HG03469 (cell line): ENCODE data around the gene ODR4.
"Not testable (repeated sequence)": the region's sequence is repeated elsewhere in the genome, so short reads cannot be mapped to it uniquely, and the experiment has no call there.

Experiments used
- ATAC-seq: cut with Tn5 transposase; IDR thresholded peaks from one replicate; pipeline ENCODE4 v1.9.1; 2021; ENCODE audit warnings: mild to moderate bottlenecking, moderate library complexity, moderate number of reproducible peaks; ENCODE audit not compliant: unreplicated experiment

ODR4 gene

DNA sequence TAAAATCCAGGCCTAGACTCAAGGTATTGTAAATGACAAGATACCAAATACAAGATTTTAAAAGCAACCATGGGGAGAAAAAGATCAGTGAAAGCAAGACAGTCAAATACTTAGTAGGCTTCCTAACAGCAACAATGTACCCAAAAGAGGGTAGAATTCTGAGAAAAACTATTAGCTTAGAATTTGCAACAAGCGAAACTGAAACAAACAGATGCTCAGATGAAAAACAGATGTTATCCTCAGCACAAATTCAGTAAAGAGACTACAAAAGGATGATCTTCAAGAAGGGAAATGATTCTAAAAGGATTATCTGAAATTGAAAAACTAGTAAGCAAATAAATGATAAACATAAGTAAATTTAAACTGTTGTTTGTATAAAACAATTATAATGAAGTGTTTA is 45.3 kb downstream of the ODR4 start:
- ATAC-seq = peak; percentile 67

DNA sequence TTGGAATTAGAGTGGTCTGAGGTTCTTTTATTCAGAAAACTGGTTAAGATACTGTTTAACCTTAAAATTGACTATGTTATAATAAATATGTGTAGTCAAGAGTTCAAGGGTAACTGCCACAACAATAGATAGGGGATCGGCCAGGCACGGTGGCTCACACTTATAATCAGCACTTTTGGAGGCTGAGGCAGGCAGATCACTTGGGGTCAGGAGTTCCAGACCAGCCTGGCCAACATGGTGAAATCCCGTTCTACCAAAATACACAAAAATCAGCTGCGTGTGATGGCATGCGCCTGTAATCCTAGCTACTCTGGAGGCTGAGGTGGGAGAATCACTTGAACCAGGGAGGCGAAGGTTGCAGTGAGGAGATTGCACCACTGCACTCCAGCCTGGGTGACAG is 45.8 kb downstream of the ODR4 start:
- ATAC-seq = no peak

DNA sequence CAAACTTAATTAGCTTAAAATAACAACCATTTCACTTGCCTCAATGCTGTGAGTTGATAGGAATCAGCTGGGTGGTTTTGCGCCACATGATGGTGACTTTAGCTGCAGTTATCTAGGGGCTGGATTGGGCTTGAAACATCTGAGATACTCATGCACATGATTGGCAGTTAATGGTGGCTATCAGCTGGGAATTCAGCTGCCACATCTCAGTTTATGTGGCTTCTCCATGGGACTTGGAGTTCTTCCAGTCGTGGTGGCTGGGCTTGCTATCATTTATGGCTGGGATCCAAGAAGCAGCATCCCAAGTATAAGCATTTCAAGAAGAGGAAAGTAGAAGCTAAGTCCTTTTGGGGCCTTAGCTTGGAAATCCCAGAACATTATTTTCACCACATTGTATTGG is 48.9 kb downstream of the ODR4 start:
- no peak for ATAC-seq

DNA sequence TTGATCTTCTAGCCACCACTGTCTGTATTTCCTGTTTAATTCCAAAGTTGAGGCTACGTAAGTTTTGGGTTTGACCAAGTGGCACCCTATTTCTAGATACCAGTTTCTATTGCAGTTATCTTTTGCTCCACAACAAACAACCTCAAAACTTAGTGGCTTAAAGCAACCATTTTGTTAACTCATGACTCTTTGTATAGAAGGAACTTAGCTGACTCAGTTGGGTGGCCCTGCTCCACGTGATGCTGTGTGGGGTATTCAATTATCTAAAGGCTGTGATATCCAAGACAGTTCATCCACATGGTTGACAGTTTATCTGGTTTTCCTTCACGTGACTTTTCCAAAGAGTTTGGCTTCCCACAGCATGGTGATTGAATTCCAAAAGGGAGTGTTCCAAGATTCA is 50.5 kb downstream of the ODR4 start:
- no peak for ATAC-seq

DNA sequence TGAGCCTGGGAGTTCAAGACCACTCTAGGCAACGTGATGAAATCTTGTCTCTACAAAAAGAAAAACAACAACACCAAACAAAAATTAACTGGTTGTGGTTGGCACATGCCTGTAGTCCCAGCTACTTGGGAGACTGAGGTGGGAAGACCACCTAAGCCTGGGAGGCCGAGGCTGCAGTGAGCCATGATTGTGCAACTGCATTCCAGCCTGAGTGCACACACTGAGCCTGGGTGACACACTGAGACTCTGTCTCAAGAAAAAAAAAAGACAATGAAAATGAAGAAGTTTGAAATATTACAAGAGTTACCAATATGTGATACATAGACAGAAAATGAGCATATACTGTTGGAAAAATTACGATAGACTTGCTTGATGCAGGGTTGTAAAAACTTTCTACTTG is 53.4 kb downstream of the ODR4 start:
- no peak for ATAC-seq

DNA sequence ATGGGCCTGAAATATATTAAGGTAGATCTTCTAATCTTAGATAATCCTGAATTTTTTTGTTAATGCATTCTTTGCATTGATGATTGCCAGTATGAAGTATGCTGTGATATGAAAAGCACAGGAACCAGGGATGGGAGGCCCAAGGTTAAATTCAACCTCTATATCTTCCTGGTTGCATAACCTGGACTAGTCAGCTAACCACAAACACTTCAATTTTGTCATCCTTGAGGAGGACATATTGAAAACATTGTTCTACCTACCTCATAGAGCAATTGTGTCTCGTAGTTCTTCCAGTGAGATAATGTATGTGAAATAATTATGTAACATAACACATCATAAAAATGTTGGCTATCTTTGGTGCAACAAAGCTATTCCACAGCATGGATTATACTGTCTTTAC is 59.7 kb downstream of the ODR4 start:
- no peak for ATAC-seq

DNA sequence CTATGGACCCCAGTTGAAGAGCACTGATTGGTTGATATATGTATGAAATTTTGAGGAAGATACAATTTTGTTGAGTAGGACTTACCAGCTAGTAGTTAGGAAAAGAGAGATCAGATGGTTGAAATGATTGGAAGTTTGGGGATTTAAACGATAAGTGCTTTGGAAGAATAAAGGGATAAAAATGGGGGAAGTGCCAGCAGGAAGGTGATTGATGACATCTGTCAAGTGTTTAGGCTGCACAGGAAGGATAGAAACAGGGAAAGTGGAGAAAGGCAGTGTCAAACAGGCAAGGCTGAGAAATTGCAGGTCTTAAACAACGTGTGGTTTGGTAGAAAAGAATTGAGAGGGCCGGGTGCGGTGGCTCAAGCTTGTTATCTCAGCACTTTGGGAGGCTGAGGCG is 62.9 kb downstream of the ODR4 start:
- no peak for ATAC-seq

DNA sequence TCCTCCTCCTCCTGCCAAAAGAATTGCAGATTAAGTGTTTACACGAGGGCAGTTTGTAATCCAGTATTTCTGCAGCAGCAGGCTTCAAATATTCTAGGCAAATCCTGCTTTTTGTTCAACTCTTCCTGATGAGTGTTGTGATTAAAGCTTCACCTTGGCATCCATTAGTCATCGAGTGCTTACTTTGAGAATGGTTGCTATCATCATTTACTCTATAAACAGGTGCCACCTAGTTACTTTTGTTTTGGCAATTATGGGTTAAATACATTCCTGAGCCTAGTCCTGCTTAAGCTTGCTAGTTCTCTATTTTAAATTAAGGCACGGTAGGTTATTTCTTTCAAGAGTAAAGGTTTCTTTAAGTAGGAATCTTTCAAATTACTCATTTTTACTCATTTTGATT is 64.9 kb downstream of the ODR4 start:
- no peak for ATAC-seq

DNA sequence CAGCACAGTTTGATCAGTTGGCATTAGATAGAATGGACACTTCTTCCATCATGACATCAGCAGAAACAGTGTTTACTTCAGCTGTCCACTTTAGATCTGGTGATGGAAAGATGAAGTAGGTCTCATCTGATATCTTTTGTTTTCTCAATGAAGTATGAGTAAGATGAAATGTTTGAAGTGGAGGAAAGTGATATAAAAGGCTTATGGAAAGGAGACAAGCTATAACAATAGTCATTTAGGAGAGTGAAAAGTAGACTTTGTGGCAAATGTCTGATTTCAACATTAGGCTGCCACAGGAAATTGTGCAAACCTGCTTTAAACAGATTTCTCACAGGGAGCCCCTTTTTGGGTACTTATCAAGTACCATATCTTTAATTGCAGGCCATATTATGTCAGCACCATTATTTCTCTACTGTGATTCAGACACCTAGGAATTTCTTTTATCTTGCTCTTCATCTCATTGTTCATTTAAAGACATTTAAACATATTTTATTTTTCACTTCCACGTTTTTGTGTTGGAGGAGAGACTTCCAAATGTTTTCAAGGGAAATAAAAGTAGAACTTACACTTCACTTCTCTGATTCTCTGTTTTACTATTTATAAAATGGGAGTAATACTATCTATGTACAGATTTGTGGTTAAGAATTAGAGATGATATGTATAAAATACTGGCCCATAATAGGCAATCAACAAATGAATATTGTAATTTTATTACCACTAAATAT is 67.2 kb downstream of the ODR4 start:
- ATAC-seq = no peak

DNA sequence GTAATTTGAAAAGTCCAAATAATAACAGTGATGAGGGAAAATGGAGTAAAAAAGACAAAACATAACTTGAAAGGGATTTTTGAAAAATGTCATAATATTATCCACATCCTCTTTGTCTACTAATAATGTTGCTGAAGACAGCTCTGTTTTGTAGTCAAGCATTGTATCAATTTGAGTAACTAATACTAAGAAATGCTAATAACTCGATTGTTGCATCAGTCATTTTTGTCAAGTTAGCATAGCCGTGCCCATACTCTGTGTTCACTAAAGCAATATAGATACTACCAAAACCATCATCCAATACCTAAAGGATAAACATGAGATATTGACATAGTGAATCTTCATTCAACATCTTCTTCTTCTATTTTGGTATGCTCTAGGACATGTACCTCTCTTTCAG is 68.0 kb downstream of the ODR4 start:
- ATAC-seq = no peak

DNA sequence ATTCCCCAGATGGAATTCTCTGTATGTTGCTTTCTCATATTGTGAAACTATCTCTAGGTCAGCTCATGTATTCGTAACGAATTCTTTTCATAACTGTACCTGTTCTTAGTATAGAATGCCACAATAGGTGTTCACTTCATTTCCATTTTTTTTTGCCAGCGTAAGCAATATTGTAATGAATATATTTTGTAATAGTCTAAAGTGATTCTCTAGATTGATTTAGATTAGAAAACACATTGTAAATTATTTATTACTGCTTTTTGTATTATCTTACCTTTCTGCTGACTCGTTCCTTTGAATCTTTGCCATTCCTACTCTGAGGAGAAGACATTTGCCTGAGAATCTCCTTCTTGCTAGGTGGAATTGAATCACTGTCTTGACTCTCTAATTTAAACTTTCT is 70.5 kb downstream of the ODR4 start:
- no peak for ATAC-seq

DNA sequence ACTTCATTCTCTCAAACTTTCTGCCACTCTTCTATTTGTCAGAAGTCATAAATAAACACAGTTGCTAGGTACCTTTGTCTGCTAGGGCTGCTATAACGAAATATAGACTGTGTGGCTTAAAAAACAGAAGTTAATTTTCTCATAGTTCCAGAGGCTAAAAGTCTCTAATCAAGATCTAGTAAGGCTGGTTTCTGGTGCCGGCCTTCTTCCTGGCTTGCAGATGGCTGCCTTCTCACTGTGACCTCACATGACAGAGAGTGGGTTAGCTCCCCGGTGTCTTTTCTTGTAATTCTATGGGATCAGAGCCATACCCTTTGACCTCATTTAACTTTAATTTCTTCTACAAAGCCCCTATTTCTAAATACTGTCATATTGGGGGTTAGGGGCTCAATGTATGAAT is 79.3 kb downstream of the ODR4 start:
- no peak for ATAC-seq

DNA sequence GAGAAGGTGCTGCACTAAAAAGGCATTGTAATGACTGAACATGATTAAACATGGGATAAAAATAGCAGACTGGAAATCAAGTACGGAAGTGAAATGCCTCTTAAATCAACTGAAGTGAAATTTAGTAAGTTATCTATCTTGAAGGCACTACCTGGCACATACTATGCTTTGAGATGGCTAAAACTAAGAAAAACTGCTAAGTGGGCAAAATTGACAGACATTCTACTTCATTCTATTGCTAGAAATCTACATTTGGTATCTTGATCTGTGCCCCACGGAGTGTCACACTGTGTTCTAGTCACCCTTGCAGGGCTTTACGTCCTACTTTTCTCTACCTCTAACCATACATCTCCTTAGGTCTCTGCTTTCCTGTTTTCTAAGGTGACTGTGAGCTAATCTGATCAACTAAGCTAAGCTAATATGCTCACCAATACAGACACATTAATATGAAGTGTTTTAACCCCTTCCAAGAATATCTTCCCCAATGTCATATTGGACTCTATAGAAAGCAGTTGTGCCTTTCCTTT is 81.2 kb downstream of the ODR4 start:
- ATAC-seq = no peak

DNA sequence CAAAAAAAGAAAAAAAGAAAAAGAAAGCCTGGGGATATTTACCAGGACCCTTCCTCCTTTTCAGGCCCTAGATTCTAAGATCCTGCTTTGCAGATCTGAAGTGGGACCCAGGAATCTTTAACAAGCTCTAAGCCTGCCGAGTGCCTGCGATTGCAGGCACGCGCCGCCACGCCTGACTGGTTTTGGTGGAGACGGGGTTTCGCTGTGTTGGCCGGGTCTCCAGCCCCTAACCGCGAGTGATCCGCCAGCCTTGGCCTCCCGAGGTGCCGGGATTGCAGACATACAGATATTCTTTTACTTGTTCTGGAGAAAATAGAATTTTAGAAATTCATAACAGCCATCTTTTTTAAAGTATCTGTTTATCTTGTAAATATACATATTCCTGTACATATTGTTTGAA is 83.5 kb downstream of the ODR4 start:
- ATAC-seq = not testable (repeated sequence)

DNA sequence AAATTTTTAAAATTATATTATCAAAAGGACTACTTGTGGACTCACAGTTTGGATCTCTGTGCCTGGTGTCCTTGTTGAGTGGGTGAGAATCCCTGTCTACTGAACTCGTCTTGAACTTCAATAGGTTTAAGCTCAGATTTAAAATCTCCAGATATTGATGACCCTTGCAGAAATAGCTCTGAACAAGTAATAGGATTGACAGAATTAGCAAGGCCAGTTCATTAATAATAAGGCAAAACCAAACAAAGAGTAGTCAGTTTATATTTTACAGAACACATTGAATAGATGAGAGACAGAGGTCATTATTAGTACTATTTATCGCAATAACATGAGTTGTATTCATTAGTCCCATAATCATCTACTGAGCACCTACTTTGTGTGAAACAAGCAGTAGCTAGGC is 85.4 kb downstream of the ODR4 start, which contains the start of gene PDC:
PDC (minus strand) TSS at position 101 of the 400 bp plus-strand sequence. CDS start 11,655 bp downstream, outside the sequence.
- ATAC-seq = no peak

DNA sequence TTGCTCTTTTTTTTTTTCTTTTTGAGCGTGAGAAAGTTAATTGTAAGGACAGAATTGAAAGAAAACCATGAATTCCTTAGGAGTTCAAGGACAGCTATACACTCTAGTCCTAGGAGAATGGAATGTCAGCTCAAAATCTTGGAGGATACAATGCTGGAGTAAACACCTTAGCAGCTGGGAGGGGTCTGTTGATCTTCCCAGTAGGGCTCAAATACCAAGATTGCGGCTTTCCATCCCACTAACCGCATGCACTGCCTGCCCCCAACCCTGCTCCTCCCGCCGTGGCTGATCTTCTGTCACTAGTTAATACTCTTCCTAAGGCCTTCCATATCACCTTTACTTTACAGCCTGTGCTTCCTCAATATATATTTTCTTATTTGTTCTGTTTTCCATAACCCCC is 87.9 kb downstream of the ODR4 start:
- ATAC-seq = no peak

DNA sequence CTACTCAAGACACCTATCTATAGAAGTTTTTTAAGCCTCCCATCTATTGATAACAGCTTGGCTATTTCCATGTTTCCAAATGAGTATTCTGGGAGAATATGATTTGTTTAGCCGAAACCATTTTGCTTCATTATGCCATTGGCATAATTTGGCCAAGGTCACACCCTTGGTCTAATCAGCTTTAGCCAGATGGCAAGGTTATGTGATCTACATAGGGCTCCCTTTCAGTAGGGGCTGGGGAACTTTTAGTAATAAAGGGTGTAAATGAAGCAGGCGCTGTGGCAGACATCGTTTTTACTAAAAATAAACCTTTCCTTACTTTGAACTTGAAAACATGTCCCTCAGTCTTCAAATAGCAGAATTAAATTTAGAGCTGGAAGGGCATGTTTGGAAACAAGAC is 88.3 kb downstream of the ODR4 start:
- no peak for ATAC-seq

DNA sequence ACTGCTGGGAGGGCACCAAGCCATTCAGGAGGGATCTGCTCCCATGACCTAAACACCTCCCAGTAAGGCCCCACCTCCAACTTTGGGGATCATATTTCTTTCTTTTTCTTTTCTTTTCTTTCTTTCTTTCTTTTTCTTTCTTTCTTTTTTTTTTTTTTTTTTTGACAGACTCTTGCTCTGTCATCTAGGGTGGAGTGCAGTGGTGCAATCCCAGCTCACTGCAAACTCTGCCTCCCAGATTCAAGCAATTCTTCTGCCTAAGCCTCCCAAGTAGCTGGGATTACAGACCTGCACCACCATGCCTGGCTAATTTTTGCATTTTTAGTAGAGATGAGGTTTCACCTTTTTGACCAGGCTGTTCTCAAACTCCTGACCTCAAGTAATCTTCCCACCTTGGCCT is 89.9 kb downstream of the ODR4 start:
- not testable (repeated sequence) for ATAC-seq

DNA sequence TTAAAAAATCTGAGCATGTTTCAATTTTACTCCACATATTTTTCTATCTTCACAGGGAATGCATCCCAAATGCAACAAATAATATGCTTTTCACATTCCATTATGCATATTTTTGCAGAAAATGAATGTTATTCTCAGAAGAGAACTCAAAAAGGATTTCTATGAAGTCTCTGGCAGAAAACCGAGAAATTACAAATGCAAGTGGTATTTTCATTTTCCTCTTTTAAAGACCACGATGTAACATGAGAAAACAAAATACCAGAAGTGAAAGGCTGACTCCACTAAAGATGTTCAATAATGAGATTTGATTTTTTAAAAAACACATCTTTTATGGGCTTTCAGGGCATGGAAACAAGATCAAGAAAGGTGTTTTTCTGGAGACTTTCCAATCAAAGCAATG is 90.3 kb downstream of the ODR4 start:
- no peak for ATAC-seq
